Measurements from ENCODE around the gene CCDC91. TPM values are rescaled to one million over a fixed set of nuclear protein-coding genes. Genes with fewer than 3 reads are reported as not detected.

The CCDC91 gene
- total RNA-seq, 1 experiment from 2014 or later, result 15.7 TPM

GRCh38 chr12:28350502-28350901 is 160.2 kb downstream of the CCDC91 start:
- no peaks in the 10 kb centered on the region for H3K27me3 Mint-ChIP-seq (ENCODE audit: low read depth)
- TF ChIP-seq CDX4 (CRISPR knock-in tag; IDR thresholded peaks at IDR 0.05; ENCODE audit: borderline replicate concordance), result no peak
- H3K36me3 Mint-ChIP-seq, result peaks cover 22% of the 10 kb centered on the region
- ATAC-seq, result no peak
- ChIA-PET CTCF (no interaction called here), POLR2A (no interaction called here)
- DNase-seq (ENCODE audit: low spot score), result no peak
- no peak overlapping the region for H3K4me3 Mint-ChIP-seq
- peaks cover 4% of the 10 kb centered on the region for H3K4me1 Mint-ChIP-seq
- no peak overlapping the region for H3K27ac Mint-ChIP-seq
- H3K9me3 Mint-ChIP-seq, result peaks cover 31% of the 10 kb centered on the region

GRCh38 chr12:28351414-28351813 is 161.2 kb downstream of the CCDC91 start:
- TF ChIP-seq ZNF416 (CRISPR knock-in tag; IDR thresholded peaks at IDR 0.05) (no peak), MLX (CRISPR knock-in tag; IDR thresholded peaks at IDR 0.05) (no peak), ZMAT4 (CRISPR knock-in tag; IDR thresholded peaks at IDR 0.05) (no peak), GABPB1 (CRISPR knock-in tag; IDR thresholded peaks at IDR 0.05) (no peak), IRF2 (CRISPR knock-in tag; IDR thresholded peaks at IDR 0.05; ENCODE audit: borderline replicate concordance, low read depth) (no peak), IRF1 (CRISPR knock-in tag; IDR thresholded peaks at IDR 0.05) (no peak), ERG (CRISPR knock-in tag; IDR thresholded peaks at IDR 0.05) (no peak), ZNF219 (CRISPR knock-in tag; IDR thresholded peaks at IDR 0.05; ENCODE audit: borderline replicate concordance) (no peak), RORB (CRISPR knock-in tag; IDR thresholded peaks at IDR 0.05) (no peak), JAZF1 (CRISPR knock-in tag; IDR thresholded peaks at IDR 0.05) (no peak), E2F4 (CRISPR knock-in tag; IDR thresholded peaks at IDR 0.05; ENCODE audit: borderline replicate concordance, low read depth) (no peak), ZSCAN18 (CRISPR knock-in tag; IDR thresholded peaks at IDR 0.05) (no peak), PRRX2 (CRISPR knock-in tag; IDR thresholded peaks at IDR 0.05) (no peak), ATF1 (CRISPR knock-in tag; IDR thresholded peaks at IDR 0.05) (no peak), CREM (CRISPR knock-in tag; IDR thresholded peaks at IDR 0.05) (no peak)
- Mint-ChIP-seq H3K4me3 (no peak overlapping the region), H3K36me3 (peaks cover 22% of the 10 kb centered on the region), H3K4me1 (peaks cover 4% of the 10 kb centered on the region), H3K27ac (no peak overlapping the region), H3K9me3 (peaks cover 31% of the 10 kb centered on the region), H3K27me3 (ENCODE audit: low read depth) (no peaks in the 10 kb centered on the region)
- DNase-seq (ENCODE audit: low spot score), result no peak
- no peak for ATAC-seq
- ChIA-PET CTCF (no interaction called here), POLR2A (no interaction called here)

- H3K4me1 Mint-ChIP-seq, result peaks cover 4% of the 10 kb centered on the region
- POLR2A ChIA-PET, result no interaction called here
- H3K27ac Mint-ChIP-seq, result peak overlapping the region; percentile 38; the same call in 1 of the 2 replicates
- H3K36me3 Mint-ChIP-seq, result peaks cover 19% of the 10 kb centered on the region
- no peak overlapping the region for H3K4me3 Mint-ChIP-seq
- no peaks in the 10 kb centered on the region for H3K27me3 Mint-ChIP-seq (ENCODE audit: low read depth)
- H3K9me3 Mint-ChIP-seq, result peaks cover 25% of the 10 kb centered on the region
- ATAC-seq (no peak), DNase-seq (ENCODE audit: low spot score) (no peak)
- CTCF ChIA-PET, result no interaction called here
- TF ChIP-seq ATF3 (CRISPR knock-in tag; conservative IDR thresholded peaks at IDR 0.05), result no peak
- TF ChIP-seq RORB (CRISPR knock-in tag; IDR thresholded peaks at IDR 0.05), result no peak
- no peak for TF ChIP-seq GABPB1 (CRISPR knock-in tag; IDR thresholded peaks at IDR 0.05)
- no peak for TF ChIP-seq ARID4B (CRISPR knock-in tag; IDR thresholded peaks at IDR 0.05; ENCODE audit: borderline replicate concordance)
- no peak for TF ChIP-seq TEAD4 (CRISPR knock-in tag; IDR thresholded peaks at IDR 0.05)
- TF ChIP-seq ESRRA (CRISPR knock-in tag; IDR thresholded peaks at IDR 0.05; ENCODE audit: borderline replicate concordance), result no peak
- no peak for TF ChIP-seq TP53 (CRISPR knock-in tag; IDR thresholded peaks at IDR 0.05)
Measured at GRCh38 chr12:28355161-28355560, 164.9 kb downstream of the CCDC91 start.
